ENCODE data around the gene DCAF17. TPM values are rescaled to one million over a fixed set of nuclear protein-coding genes. Genes with fewer than 3 reads are reported as not detected.

DCAF17 gene
- total and polyA plus RNA-seq, 2 of the 13 experiments (the other 11 are each of a cell fraction or from before 2014, with no cell fraction given): 13.7 to 30.0 TPM

DNA sequence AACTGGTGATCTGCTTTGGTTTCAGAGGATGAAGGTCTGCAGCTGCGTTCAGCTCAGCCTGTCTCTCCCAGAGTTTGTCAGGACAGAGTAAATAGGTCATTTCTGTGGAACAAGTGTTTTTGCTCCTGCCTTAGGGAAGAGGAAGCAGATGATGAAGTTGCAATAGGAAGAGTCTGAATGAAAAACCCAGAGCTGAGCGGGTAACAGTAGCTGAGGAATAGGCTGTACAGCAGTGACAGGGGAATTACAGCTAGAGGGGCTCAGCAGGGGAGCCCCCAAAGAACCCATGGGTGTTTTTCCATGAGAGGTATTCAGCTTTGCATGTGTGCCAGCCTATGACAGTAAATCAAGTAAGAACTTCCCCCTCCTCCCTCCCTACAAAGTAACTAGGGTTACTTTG, 78.0 kb downstream of the DCAF17 start (continued):
- TF ChIP-seq, protein P1, sequence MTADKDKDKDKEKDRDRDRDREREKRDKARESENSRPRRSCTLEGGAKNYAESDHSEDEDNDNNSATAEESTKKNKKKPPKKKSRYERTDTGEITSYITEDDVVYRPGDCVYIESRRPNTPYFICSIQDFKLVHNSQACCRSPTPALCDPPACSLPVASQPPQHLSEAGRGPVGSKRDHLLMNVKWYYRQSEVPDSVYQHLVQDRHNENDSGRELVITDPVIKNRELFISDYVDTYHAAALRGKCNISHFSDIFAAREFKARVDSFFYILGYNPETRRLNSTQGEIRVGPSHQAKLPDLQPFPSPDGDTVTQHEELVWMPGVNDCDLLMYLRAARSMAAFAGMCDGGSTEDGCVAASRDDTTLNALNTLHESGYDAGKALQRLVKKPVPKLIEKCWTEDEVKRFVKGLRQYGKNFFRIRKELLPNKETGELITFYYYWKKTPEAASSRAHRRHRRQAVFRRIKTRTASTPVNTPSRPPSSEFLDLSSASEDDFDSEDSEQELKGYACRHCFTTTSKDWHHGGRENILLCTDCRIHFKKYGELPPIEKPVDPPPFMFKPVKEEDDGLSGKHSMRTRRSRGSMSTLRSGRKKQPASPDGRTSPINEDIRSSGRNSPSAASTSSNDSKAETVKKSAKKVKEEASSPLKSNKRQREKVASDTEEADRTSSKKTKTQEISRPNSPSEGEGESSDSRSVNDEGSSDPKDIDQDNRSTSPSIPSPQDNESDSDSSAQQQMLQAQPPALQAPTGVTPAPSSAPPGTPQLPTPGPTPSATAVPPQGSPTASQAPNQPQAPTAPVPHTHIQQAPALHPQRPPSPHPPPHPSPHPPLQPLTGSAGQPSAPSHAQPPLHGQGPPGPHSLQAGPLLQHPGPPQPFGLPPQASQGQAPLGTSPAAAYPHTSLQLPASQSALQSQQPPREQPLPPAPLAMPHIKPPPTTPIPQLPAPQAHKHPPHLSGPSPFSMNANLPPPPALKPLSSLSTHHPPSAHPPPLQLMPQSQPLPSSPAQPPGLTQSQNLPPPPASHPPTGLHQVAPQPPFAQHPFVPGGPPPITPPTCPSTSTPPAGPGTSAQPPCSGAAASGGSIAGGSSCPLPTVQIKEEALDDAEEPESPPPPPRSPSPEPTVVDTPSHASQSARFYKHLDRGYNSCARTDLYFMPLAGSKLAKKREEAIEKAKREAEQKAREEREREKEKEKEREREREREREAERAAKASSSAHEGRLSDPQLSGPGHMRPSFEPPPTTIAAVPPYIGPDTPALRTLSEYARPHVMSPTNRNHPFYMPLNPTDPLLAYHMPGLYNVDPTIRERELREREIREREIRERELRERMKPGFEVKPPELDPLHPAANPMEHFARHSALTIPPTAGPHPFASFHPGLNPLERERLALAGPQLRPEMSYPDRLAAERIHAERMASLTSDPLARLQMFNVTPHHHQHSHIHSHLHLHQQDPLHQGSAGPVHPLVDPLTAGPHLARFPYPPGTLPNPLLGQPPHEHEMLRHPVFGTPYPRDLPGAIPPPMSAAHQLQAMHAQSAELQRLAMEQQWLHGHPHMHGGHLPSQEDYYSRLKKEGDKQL (CRISPR knock-in tag; IDR thresholded peaks at IDR 0.05; ENCODE audit: low read depth): no peak
- TF ChIP-seq AGO2 (optimal IDR thresholded peaks at IDR 0.05; ENCODE audit: low read depth, low read length) (no peak), FOXO1 (CRISPR knock-in tag; IDR thresholded peaks at IDR 0.05) (no peak), LCORL (IDR thresholded peaks at IDR 0.05) (no peak), LCORL (CRISPR knock-in tag; IDR thresholded peaks at IDR 0.05) (no peak), HNRNPLL (IDR thresholded peaks at IDR 0.05; ENCODE audit: low read depth, low read length, poor library complexity, severe bottlenecking) (no peak), IRX3 (CRISPR knock-in tag; IDR thresholded peaks at IDR 0.05; ENCODE audit: borderline replicate concordance, low read depth) (no peak), ZNF569 (CRISPR knock-in tag; IDR thresholded peaks at IDR 0.05; ENCODE audit: borderline replicate concordance) (no peak), ZFP90 (CRISPR knock-in tag; IDR thresholded peaks at IDR 0.05; ENCODE audit: borderline replicate concordance) (no peak), BRCA1 (CRISPR knock-in tag; IDR thresholded peaks at IDR 0.05) (no peak), TCF12 (IDR thresholded peaks at IDR 0.05) (no peak), TCF12 (CRISPR knock-in tag; IDR thresholded peaks at IDR 0.05) (no peak)
- TF ChIP-seq, protein P2, sequence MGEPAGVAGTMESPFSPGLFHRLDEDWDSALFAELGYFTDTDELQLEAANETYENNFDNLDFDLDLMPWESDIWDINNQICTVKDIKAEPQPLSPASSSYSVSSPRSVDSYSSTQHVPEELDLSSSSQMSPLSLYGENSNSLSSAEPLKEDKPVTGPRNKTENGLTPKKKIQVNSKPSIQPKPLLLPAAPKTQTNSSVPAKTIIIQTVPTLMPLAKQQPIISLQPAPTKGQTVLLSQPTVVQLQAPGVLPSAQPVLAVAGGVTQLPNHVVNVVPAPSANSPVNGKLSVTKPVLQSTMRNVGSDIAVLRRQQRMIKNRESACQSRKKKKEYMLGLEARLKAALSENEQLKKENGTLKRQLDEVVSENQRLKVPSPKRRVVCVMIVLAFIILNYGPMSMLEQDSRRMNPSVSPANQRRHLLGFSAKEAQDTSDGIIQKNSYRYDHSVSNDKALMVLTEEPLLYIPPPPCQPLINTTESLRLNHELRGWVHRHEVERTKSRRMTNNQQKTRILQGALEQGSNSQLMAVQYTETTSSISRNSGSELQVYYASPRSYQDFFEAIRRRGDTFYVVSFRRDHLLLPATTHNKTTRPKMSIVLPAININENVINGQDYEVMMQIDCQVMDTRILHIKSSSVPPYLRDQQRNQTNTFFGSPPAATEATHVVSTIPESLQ (CRISPR knock-in tag; conservative IDR thresholded peaks at IDR 0.05): no peak
